ENCODE measurements around the gene CSNK1E. TPM values are rescaled to one million over a fixed set of nuclear protein-coding genes. Genes with fewer than 3 reads are reported as not detected.
"Not testable (repeated sequence)": the region's sequence is repeated elsewhere in the genome, so short reads cannot be mapped to it uniquely, and the experiment has no call there.

Gene CSNK1E
- 208 and 217 TPM in 2 replicates for total RNA-seq

GRCh38 chr22:38317122-38317994 lies at the start of gene CSNK1E:
CSNK1E (minus strand) TSS chr22:38317433; CDS start chr22:38314157, 3,276 bp downstream.
- TF ChIP-seq CTCF (IDR thresholded peaks at IDR 0.05; ENCODE audit: insufficient read depth, low read length, poor library complexity, severe bottlenecking) = no peak
- Histone ChIP-seq H3K27me3 (ENCODE audit: control insufficient read depth, insufficient read depth, low read length) (no peaks in the 10 kb centered on the region), H3K36me3 (ENCODE audit: control insufficient read depth, insufficient read depth, low read length) (peaks cover 3% of the 10 kb centered on the region), H3K4me3 (ENCODE audit: low read depth, low read length) (peak within 1 kb of the TSS; percentile 84)
- DNase-seq (ENCODE audit: low read depth) = no peak

DNA sequence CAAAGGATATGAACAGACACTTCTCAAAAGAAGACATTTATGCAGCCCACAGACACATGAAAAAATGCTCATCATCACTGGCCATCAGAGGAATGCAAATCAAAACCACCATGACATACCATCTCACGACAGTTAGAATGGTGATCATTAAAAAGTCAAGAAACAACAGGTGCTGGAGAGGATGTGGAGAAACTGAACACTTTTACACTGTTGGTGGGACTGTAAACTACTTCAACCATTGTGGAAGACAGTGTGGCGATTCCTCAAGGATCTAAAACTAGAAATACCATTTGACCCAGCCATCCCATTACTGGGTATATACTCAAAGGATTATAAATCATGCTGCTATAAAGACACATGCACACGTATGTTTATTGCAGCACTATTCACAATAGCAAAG lies 48.6 kb upstream of the CSNK1E start:
- not testable (repeated sequence) for H3K27me3 ChIP-seq (ENCODE audit: control insufficient read depth, insufficient read depth, low read length); H3K4me3 ChIP-seq (ENCODE audit: low read depth, low read length); H3K36me3 ChIP-seq (ENCODE audit: control insufficient read depth, insufficient read depth, low read length); DNase-seq (ENCODE audit: low read depth)

DNA sequence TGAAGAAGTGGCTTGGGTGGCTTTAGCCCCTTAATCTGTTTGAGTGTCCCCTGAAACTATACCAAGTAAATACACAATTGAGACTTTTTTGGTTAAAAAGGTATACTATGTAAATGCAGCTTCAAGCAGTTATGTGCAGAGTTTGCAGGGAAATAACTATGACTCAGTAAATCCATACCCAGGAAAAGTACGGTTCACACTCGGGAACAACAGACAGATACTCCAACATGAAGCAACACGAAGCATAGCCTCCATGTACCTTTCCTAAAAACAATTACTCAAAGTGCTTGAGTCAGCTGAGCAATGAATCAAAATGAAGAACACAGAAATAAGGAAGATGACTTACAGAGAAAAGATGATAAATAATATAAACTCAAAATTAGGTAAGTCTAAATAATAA lies 47.9 kb upstream of the CSNK1E start:
- not testable (repeated sequence) for H3K36me3 ChIP-seq (ENCODE audit: control insufficient read depth, insufficient read depth, low read length); DNase-seq (ENCODE audit: low read depth); H3K4me3 ChIP-seq (ENCODE audit: low read depth, low read length); H3K27me3 ChIP-seq (ENCODE audit: control insufficient read depth, insufficient read depth, low read length)

DNA sequence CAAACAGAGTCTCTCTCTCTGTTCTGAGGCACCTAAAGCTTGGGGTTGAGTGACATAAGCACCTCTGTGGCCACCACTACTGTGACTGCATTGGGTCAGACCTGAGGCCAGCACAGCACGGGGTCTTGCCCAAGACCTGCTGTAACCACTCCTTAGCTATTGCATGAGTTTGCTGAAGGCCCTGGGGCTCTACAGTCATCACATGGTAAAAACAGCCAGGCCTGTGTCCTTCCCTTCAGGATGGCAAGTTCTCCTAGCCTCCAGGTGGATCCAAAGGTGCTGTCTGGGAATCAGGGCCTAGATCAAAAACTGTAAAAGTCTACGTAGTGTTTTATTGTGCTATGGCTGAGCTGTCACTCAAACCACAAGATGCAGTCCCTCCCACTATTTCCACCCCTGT lies 43.3 kb upstream of the CSNK1E start:
- not testable (repeated sequence) for H3K4me3 ChIP-seq (ENCODE audit: low read depth, low read length); H3K36me3 ChIP-seq (ENCODE audit: control insufficient read depth, insufficient read depth, low read length); H3K27me3 ChIP-seq (ENCODE audit: control insufficient read depth, insufficient read depth, low read length); DNase-seq (ENCODE audit: low read depth)

DNA sequence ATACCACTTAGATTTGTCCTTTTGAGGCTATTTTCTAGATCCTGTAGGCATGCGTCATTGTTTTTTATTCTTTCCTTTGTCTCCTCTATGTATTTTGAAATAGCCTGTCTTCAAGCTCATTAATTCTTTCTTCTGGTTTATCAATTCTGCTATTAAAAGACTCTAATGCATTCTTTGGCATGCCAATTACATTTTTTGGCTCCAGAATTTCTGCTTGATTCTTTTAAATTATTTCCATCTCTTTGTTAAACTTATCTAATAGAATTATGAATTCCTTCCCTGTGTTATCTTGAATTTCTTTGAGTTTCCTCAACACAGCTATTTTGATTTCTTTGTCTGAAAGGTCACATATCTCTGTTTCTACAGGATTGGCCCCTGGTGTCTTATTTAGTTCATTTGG lies 42.6 kb upstream of the CSNK1E start:
- not testable (repeated sequence) for DNase-seq (ENCODE audit: low read depth); H3K27me3 ChIP-seq (ENCODE audit: control insufficient read depth, insufficient read depth, low read length); H3K4me3 ChIP-seq (ENCODE audit: low read depth, low read length); H3K36me3 ChIP-seq (ENCODE audit: control insufficient read depth, insufficient read depth, low read length)

DNA sequence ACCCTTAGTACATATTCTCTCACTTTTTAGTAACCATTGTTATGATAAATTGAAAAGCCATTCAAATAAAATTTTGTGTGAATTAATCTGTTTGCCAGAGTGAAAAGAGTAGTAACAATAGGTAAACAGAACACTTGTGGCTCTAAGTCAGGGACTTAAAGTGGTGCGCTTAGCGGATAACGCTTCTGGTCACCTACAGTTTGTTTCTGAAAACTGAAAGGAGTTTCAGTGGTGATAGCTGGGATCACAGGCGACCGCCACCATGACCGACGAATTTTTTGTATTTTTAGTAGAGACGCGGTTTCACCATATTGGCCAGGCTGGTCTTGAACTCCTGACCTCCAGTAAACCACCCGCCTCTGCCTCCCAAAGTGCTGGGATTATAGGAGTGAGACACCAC lies 40.7 kb upstream of the CSNK1E start:
- H3K36me3 ChIP-seq (ENCODE audit: control insufficient read depth, insufficient read depth, low read length); H3K4me3 ChIP-seq (ENCODE audit: low read depth, low read length); H3K27me3 ChIP-seq (ENCODE audit: control insufficient read depth, insufficient read depth, low read length); DNase-seq (ENCODE audit: low read depth): not testable (repeated sequence)

DNA sequence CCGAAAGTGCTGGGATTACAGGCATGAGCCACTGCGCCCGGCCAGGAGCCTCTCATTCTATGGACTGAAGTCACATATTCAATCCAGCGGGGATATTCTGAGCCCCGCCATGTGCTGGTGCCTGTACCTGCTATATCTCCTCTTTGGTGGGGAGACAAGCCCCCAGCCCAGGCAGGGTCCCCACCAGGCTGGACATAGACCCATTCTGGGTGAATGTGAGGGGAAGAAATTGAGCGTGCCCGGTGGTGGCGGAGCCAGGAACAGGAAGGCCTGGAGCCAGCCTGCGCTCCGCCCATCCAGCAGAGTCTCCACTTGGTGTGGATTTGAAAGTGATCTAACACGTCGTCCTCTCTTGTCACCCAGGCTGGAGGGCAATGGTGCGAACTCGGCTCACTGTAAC lies 38.0 kb upstream of the CSNK1E start:
- Histone ChIP-seq H3K4me3 (ENCODE audit: low read depth, low read length) (no peak overlapping the region), H3K36me3 (ENCODE audit: control insufficient read depth, insufficient read depth, low read length) (no peaks in the 10 kb centered on the region), H3K27me3 (ENCODE audit: control insufficient read depth, insufficient read depth, low read length) (no peaks in the 10 kb centered on the region)
- DNase-seq (ENCODE audit: low read depth) = no peak
- TF ChIP-seq CTCF (IDR thresholded peaks at IDR 0.05; ENCODE audit: insufficient read depth, low read length, poor library complexity, severe bottlenecking) = no peak

- Histone ChIP-seq H3K36me3 (ENCODE audit: control insufficient read depth, insufficient read depth, low read length) (no peaks in the 10 kb centered on the region), H3K27me3 (ENCODE audit: control insufficient read depth, insufficient read depth, low read length) (no peaks in the 10 kb centered on the region), H3K4me3 (ENCODE audit: low read depth, low read length) (no peak overlapping the region)
- no peak for DNase-seq (ENCODE audit: low read depth)
- TF ChIP-seq CTCF (IDR thresholded peaks at IDR 0.05; ENCODE audit: insufficient read depth, low read length, poor library complexity, severe bottlenecking) = no peak
These were observed 36.5 kb upstream of the CSNK1E start for GRCh38 chr22:38353701-38354100.

Data from kidney epithelial cell (primary cell).